Measurements from ENCODE around the gene PSMB9. TPM values are rescaled to one million over a fixed set of nuclear protein-coding genes. Genes with fewer than 3 reads are reported as not detected.
A peak's percentile ranks its signal among the peaks of the same experiment; 100 is the strongest.

Gene PSMB9
- total RNA-seq, 4 donors from 2014 or later = 18.4 to 34.3 (median 20.0) TPM

- TF ChIP-seq EP300 (IDR thresholded peaks at IDR 0.05) (no peak), CTCF (IDR thresholded peaks at IDR 0.05) (no peak), POLR2A (IDR thresholded peaks at IDR 0.05) (no peak)
- no peaks in the 10 kb centered on the region for H3K27me3 ChIP-seq
- no peak overlapping the region for H3K4me3 ChIP-seq
- no peak for DNase-seq (ENCODE audit: low spot score in 2 of 2)
- H3K4me1 ChIP-seq = peaks cover 3 to 36% (median 21%) of the 10 kb centered on the region in 4 donors
- H3K9me3 ChIP-seq = no peaks in the 10 kb centered on the region
- 47 to 49% methylated on average over 1 of the region's 1 CpG for WGBS, 2 donors
- no peak overlapping the region for H3K27ac ChIP-seq
- no peaks in the 10 kb centered on the region for H3K36me3 ChIP-seq
Observed at GRCh38 chr6:32890831-32891230, 36.8 kb downstream of the PSMB9 start.

DNA sequence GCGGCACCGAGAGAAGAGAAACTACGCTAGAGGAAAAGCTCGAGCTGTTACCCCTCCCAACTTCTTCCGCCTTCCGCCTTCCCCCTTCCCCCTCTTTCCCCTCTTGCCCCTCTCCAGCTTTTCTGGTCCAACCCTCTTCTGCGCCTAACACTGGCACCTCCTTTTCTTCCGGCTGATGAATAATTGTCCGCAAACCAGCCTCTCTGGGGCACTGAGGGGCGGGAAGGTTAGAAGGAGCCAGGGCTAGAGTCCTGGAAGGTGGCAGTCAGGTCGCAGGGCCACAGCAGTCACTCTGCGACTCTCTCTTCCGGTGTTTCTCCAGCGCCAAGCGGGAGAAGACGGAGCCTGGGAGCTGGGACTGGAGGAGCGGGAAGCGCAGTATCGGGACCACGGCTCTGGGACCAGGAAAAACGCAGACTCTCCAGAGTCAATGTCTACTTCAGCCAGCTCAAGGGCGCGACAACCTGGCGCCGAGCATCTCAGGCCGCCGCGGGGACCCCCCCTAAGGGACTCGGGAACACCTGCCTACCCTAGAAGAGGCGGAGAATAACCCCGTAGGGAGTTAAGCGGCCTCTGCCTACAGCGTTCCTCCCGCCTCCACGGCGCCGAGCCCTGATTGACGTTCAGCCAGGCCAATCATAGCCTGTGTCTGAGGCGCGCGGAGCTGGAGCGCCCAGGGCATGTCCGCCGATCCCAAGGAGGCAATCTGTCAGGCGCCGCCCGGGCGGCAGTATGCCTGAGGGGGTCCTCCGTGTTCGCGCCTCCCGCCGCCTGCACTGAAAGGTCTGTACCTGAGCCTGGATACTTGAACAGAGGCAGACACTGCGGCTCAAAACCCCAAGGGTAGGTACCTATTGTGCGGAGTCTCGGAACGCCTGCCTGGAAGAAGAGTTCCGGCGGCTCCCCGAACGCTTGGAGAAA lies 40.4 kb downstream of the PSMB9 start:
- WGBS, 2 donors = 1% methylated on average over 40 to 42 of the region's 61 CpGs
- TF ChIP-seq CTCF (IDR thresholded peaks at IDR 0.05) (peak in 1 of 5 experiments; percentile 27), EP300 (IDR thresholded peaks at IDR 0.05) (peak in 1 of 2 donors; percentile 89), POLR2A (IDR thresholded peaks at IDR 0.05) (peak; percentile 75 to 82)
- no peaks in the 10 kb centered on the region for H3K36me3 ChIP-seq
- H3K27ac ChIP-seq = peak overlapping the region; percentile 82 to 96 (median 90)
- peak; percentile 88 to 98 for DNase-seq (ENCODE audit: low spot score in 2 of 2)
- H3K4me1 ChIP-seq = peaks cover 3 to 22% (median 11%) of the 10 kb centered on the region in 4 donors
- peak overlapping the region; percentile 57 to 87 (median 66) for H3K4me3 ChIP-seq
- no peaks in the 10 kb centered on the region for H3K27me3 ChIP-seq
- H3K9me3 ChIP-seq = no peaks in the 10 kb centered on the region

- Histone ChIP-seq H3K36me3 (no peaks in the 10 kb centered on the region), H3K4me1 (peaks cover 3 to 22% (median 11%) of the 10 kb centered on the region in 4 donors), H3K27ac (peak overlapping the region; percentile 82 to 96 (median 90)), H3K4me3 (peak overlapping the region; percentile 57 to 87 (median 66)), H3K9me3 (no peaks in the 10 kb centered on the region), H3K27me3 (no peaks in the 10 kb centered on the region)
- no peak for DNase-seq (ENCODE audit: low spot score in 2 of 2)
- 0% methylated on average over 4 to 8 of the region's 8 CpGs for WGBS, 2 donors
- TF ChIP-seq CTCF (IDR thresholded peaks at IDR 0.05) (no peak), POLR2A (IDR thresholded peaks at IDR 0.05) (no peak), EP300 (IDR thresholded peaks at IDR 0.05) (no peak)
Observed at GRCh38 chr6:32895006-32895345, 41.0 kb downstream of the PSMB9 start.

DNA sequence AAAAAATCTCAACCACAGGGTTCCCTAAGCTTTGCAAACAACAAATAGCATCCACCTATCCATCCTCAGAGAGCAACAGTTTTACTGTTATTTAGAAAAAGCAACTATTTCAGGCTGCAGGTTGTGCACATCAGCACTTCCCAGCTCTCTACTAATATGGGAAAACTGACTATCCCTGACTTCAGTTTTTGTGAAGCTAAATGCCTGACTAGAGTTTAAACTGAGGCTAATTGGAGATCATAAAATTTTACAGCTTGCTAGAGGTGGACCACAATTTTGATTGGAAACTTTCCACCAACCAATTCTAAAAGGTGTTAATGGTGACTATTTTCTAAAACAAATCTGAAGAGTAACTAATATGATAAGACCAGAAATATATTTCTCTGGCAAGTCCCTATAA lies 50.0 kb downstream of the PSMB9 start:
- Histone ChIP-seq H3K27ac (no peak overlapping the region), H3K4me3 (no peak overlapping the region), H3K9me3 (no peaks in the 10 kb centered on the region), H3K27me3 (no peaks in the 10 kb centered on the region), H3K4me1 (no peaks in the 10 kb centered on the region), H3K36me3 (peaks cover 0 to 6% (median 0%) of the 10 kb centered on the region in 3 donors)
- TF ChIP-seq EP300 (IDR thresholded peaks at IDR 0.05) (no peak), CTCF (IDR thresholded peaks at IDR 0.05) (no peak), POLR2A (IDR thresholded peaks at IDR 0.05) (no peak)
- no peak for DNase-seq (ENCODE audit: low spot score in 2 of 2)

GRCh38 chr6:32905078-32905477 lies 51.1 kb downstream of the PSMB9 start:
- DNase-seq (ENCODE audit: low spot score in 2 of 2) = no peak
- H3K27me3 ChIP-seq = no peaks in the 10 kb centered on the region
- H3K9me3 ChIP-seq = no peaks in the 10 kb centered on the region
- H3K4me1 ChIP-seq = no peaks in the 10 kb centered on the region
- H3K27ac ChIP-seq = no peak overlapping the region
- H3K36me3 ChIP-seq = peaks cover 0 to 6% (median 0%) of the 10 kb centered on the region in 3 donors
- TF ChIP-seq POLR2A (IDR thresholded peaks at IDR 0.05) (no peak), EP300 (IDR thresholded peaks at IDR 0.05) (no peak), CTCF (IDR thresholded peaks at IDR 0.05) (no peak)
- WGBS, 2 donors = 59 to 72% methylated on average over 2 of the region's 2 CpGs
- H3K4me3 ChIP-seq = no peak overlapping the region
